Peyer's patch (tissue), 4 donors: Measurements from ENCODE around the gene SIK2.

Experiments used
- CTCF ChIP-seq, 6 experiments: fragments of 450-650 bp in 4 of 6; fragments of 200-600 bp in 2 of 6; sonication (generic) in 1 of 6; IDR thresholded peaks; one replicate each; pipeline ENCODE4 v1.5.1; 2017 to 2019; ENCODE audit warnings: antibody characterized with exemption in 6 of 6, mild to moderate bottlenecking in 3 of 6, moderate library complexity in 1 of 6
- POLR2A ChIP-seq, 2 donors: fragments of 450-650 bp; IDR thresholded peaks; one replicate each; pipeline ENCODE4 v1.5.1; 2017; ENCODE audit warnings: antibody characterized with exemption in 2 of 2, mild to moderate bottlenecking in 2 of 2, moderate library complexity in 2 of 2

- TF ChIP-seq CTCF (IDR thresholded peaks at IDR 0.05): no peak
- no peak for TF ChIP-seq POLR2A (IDR thresholded peaks at IDR 0.05)
These were observed 16.9 kb upstream of the SIK2 start for GRCh38 chr11:111585371-111585770.
